Measurements from ENCODE around the gene TRIML1. TPM values are rescaled to one million over a fixed set of nuclear protein-coding genes. Genes with fewer than 3 reads are reported as not detected.

Gene TRIML1
- total and polyA plus RNA-seq, 2 of the 8 experiments (the other 6 are each of a cell fraction or from before 2014, with no cell fraction given), result not detected

DNA sequence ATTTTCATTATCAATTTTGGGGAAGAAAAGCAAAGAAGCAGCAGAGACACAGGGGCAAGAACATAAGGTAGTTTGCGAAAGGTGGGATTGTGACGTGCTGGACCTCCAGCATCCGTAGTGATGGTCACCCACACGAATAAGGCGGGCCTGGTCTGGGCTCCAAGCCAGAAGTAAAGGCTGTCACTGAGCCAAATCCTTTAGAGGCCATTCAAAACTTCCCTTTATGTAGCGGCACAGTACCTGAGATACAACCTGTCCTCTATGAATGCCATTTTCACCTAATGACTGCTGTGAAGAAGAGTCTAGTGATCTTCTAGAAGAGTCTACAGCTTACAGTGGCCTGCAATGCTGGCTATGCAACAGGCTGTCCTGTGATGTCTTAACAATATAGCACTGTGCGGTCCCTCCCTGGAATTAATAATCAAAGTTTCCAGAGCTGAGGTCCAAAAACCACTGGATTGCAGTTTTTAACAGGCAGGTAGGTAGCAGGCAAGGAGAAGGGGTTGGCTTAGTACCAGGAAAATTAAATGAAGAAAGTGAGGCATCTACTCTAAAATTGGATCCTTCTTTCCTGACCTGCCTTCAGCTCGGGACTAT is 56.2 kb downstream of the TRIML1 start:
- FAIRE-seq (no peak), DNase-seq (ENCODE audit: low read depth in 1 of 2, low spot score in 2 of 2) (no peak)
- Histone ChIP-seq H3K23me2 (ENCODE audit: low read depth, low read length) (no peaks in the 10 kb centered on the region), H3K4ac (replicated peaks; ENCODE audit: insufficient read length, low read depth, low read length) (no peak overlapping the region), H3K27me3 (replicated peaks in 1 of 4; ENCODE audit: control insufficient read depth in 3 of 4, extremely low read depth in 1 of 4, insufficient read depth in 3 of 4, low read length in 3 of 4) (no peaks in the 10 kb centered on the region), H2BK15ac (ENCODE audit: low read length) (no peak overlapping the region), H3K18ac (ENCODE audit: extremely low read depth, low read length) (no peak overlapping the region; the same call in 1 of the 2 replicates), H3K56ac (replicated peaks; ENCODE audit: insufficient read length, low read depth, low read length) (no peak overlapping the region), H3K79me2 (ENCODE audit: control insufficient read depth in 1 of 2, insufficient read depth in 2 of 2, low read length in 2 of 2) (no peaks in the 10 kb centered on the region), H3K4me1 (replicated peaks in 1 of 4; ENCODE audit: control insufficient read depth in 3 of 4, insufficient read depth in 4 of 4, low read length in 3 of 4) (peaks cover 0 to 12% (median 1%) of the 10 kb centered on the region in 4 experiments; a peak in 2 of 7 replicates), H3K9me3 (ENCODE audit: insufficient read depth in 2 of 2, low read depth in 1 of 2, low read length in 1 of 2) (no peaks in the 10 kb centered on the region), H4K91ac (replicated peaks; ENCODE audit: insufficient read length, low read length) (no peak overlapping the region), H4K8ac (ENCODE audit: extremely low read depth, insufficient read depth, low read length) (no peak overlapping the region), H3K27ac (ENCODE audit: low read depth, low read length) (no peak overlapping the region), H2BK5ac (ENCODE audit: low read depth, low read length) (no peak overlapping the region), H3K79me1 (ENCODE audit: low read depth, low read length) (no peaks in the 10 kb centered on the region), H3K4me3 (ENCODE audit: extremely low read depth in 1 of 4, insufficient read depth in 2 of 4, low read depth in 3 of 4, low read length in 4 of 4) (no peak overlapping the region), H4K5ac (ENCODE audit: insufficient read length, low read depth, low read length) (no peak overlapping the region), H2AFZ (ENCODE audit: low read length) (peak overlapping the region; percentile 36; the same call in 1 of the 2 replicates), H3K14ac (ENCODE audit: insufficient read length) (no peak overlapping the region), H2BK20ac (ENCODE audit: low read length) (0 out of 2 replicates have a peak overlapping the region, but pooled peaks have one; percentile 61), H3K4me2 (ENCODE audit: insufficient read depth in 1 of 2, low read depth in 2 of 2, low read length in 2 of 2) (no peak overlapping the region; a peak in 1 of 4 replicates), H3K36me3 (ENCODE audit: control insufficient read depth in 2 of 4, insufficient read depth in 4 of 4, low read length in 3 of 4) (no peaks in the 10 kb centered on the region), H2BK12ac (ENCODE audit: low read depth, low read length) (peak overlapping the region; percentile 80; the same call in 1 of the 2 replicates), H3K9ac (replicated peaks in 1 of 4; ENCODE audit: extremely low read depth in 1 of 4, low read depth in 3 of 4, low read length in 3 of 4) (no peak overlapping the region), H4K20me1 (replicated peaks in 1 of 2; ENCODE audit: control insufficient read depth in 1 of 2, insufficient read depth in 2 of 2, low read length in 2 of 2) (no peaks in the 10 kb centered on the region), H2AK5ac (ENCODE audit: low read depth, low read length) (no peak overlapping the region), H2BK120ac (replicated peaks; ENCODE audit: low read depth, low read length) (no peak overlapping the region), H3K23ac (ENCODE audit: insufficient read length) (no peak overlapping the region)
- POLR2A ChIA-PET (ENCODE audit: partially characterized antibody), result interaction anchor here (1.1 kb wide), 1 partner anchor 20 kb away, joined by 3 read pairs; no protein-coding TSS in a partner anchor
- no peak for TF ChIP-seq RFX5 (IDR thresholded peaks at IDR 0.05; ENCODE audit: borderline replicate concordance, low read depth, low read length)
- no peak for TF ChIP-seq SP2 (IDR thresholded peaks at IDR 0.05; ENCODE audit: low read length)
- TF ChIP-seq FOSL1 (IDR thresholded peaks at IDR 0.05; ENCODE audit: insufficient read depth, low read depth, low read length), result no peak
- no peak for TF ChIP-seq GABPA (IDR thresholded peaks at IDR 0.05; ENCODE audit: borderline replicate concordance, insufficient read depth, low read length)
- no peak for TF ChIP-seq RAD21 (IDR thresholded peaks at IDR 0.05 in 1 of 2, conservative IDR thresholded peaks at IDR 0.05 in 1 of 2; ENCODE audit: low read depth in 2 of 2, low read length in 2 of 2)
- TF ChIP-seq JUN (IDR thresholded peaks at IDR 0.05; ENCODE audit: low read depth, low read length), result no peak
- no peak for TF ChIP-seq CBX8 (IDR thresholded peaks at IDR 0.05; ENCODE audit: borderline replicate concordance, low read depth, low read length)
- no peak for TF ChIP-seq RXRA (IDR thresholded peaks at IDR 0.05; ENCODE audit: insufficient read depth, low read depth, low read length)
- TF ChIP-seq, protein P1, sequence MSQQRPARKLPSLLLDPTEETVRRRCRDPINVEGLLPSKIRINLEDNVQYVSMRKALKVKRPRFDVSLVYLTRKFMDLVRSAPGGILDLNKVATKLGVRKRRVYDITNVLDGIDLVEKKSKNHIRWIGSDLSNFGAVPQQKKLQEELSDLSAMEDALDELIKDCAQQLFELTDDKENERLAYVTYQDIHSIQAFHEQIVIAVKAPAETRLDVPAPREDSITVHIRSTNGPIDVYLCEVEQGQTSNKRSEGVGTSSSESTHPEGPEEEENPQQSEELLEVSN (IDR thresholded peaks at IDR 0.05), result no peak
- TF ChIP-seq TCF12 (IDR thresholded peaks at IDR 0.05; ENCODE audit: low read depth, low read length), result no peak
- 84% methylated on average over 8 of the region's 8 CpGs; no CpG with 5 or more reads in 1 of the 2 experiments for WGBS, 2 experiments (ENCODE audit: extremely low coverage in 1 of 2, insufficient coverage in 1 of 2, insufficient read length in 1 of 2, insufficient replicate concordance in 2 of 2, low coverage in 1 of 2, low lambda C conversion rate in 2 of 2, missing lambda C conversion rate in 1 of 2)
- CTCF ChIA-PET (ENCODE audit: partially characterized antibody), result interaction anchor here (0.9 to 1.1 kb wide), 2 partner anchors 9 to 40 kb away, joined by 3 to 5 read pairs; no protein-coding TSS in a partner anchor

All from H1 (cell line).